Endothelial cell of hepatic sinusoid (primary cell): Measurements from ENCODE around the gene BTAF1.
"Not testable (repeated sequence)": the region's sequence is repeated elsewhere in the genome, so short reads cannot be mapped to it uniquely, and the experiment has no call there.

Experiments
- in situ Hi-C: cut with HindIII; loops from 2 replicates; pipeline ENCODE4 v1.10.0; 2017; ENCODE audit warnings: low sequenced_read_pairs

BTAF1 gene

DNA sequence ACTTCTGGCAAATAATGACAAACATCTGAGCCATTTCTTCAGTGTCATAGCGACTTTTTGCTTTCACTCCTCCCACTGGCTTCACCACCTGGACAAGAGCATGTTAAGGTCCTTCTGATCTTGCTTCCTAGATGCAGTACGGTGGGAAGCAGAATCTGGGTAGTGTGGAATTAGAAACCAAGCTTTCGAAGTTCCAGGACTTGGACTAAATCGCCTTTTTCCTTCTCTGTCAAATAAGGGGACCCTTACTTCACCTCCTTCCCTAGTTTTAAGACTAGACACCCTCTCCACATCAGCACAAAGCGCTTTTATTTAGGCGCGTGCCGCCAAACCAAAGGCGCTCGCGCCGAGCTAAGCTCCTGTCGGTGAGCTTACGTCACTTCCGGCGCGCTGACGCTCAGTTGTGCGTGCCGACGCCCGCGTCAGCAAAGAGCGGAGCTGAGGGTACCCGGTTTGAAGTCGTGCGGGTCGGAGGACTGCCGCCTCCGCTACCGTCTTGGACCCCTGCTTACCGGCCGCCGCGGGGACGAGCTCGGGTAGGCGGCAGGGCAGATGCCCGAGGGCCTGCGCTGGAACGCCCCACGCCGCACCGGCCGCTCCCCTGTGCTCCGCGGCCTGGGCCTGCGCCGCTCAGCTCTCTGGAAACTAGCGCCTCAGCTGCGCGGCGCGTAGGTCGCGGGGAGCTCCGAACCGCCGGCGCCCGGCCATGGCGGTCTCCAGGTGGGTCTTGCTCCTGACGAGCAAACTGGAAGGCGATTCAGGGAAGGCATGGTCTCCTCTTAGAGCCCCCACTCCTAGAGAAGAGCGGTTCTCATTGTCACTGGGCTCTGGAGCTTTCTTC lies at the start of gene BTAF1:
TSS of gene BTAF1 (plus strand) at position 400 of the 841 bp plus-strand sequence. CDS start at position 707, 307 bp downstream.
- in situ Hi-C loops: no loop called here

DNA sequence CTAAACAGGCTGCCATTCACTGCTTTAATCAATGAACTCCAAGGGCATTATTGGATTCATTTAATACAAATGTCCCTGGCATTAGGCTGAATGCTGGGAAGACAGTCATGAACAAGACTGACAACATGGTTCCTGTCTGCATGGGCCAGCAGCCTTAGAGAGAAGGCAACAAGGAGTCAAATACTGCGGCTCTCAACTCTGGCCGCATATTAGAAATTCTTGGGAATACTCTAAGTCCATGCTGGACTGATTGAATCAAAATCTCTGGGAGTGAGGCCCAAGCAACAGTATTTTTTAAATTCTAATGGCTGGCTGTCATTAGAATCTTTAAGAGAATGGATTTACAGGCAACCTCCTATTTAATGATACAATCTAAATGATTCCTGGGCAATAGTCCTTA lies 48.4 kb upstream of the BTAF1 start:
- in situ Hi-C loops: no loop called here

DNA sequence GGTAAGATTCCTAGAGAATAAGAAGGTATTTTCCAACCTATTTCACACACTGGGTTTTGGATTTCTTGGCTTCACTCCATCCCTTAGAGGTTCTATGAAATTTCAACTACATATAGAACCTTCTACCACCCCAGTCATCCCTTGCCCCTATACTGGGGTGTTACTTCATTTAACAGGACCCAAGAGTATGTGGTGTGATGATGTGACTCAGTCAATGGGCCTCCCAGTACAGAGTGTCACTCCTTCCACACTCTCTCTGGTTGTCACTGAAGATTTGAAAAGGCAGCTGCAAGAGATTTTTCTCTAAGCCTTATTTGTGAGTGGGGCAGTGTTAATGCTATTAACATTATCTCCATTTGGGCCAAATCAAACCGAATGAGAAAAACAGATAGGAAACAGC lies 47.8 kb upstream of the BTAF1 start:
- in situ Hi-C loops: no loop called here

DNA sequence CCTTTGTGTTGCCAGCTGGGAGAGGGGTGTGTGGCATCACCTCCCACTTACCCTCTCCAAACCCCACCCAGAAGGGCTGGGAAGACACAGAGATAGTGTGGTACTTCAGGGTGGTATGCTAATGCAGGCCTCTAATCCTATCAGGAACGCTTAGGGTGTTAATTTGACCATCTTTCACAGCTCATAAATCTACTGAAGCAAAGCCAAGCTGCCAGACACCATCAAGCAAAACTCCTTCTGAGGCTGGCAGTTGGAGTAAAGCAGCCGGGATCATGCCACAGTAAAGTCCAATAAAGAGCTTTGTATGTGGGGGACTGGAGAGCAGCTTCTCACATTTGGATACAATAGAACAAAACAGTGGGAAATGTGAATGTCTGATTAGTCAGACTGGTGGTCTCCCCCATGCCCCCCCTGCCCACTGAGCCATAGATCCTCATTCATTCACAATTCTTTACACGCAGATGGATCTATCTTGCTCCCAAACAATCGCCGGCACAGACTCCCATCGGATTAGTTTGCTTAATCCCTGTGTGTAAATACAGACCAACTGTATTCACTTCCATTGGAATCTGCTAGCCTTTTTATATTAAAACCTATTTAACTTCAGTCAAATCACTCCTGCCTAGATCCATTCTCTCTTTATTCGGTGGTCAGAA lies 43.9 kb upstream of the BTAF1 start:
- in situ Hi-C loops: no loop called here

DNA sequence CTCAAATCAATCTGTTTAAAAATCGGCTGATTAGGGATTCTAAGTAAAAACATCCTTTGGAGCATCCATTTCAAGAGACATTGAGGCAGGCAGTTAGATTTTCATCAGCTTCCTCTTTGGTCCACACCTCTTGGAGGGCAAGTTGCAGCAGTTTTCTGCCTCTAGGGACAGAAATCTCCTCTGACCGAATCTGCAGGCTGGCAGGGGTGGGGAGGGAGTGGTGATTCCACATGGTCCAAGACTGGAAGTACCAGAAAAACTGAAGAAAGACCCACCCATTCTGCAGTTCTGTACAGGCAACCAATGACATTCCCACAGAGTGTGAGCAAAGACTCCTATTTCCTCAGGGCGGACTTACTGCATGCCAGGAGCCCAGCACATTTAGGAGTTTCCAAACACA lies 43.3 kb upstream of the BTAF1 start:
- in situ Hi-C loops: no loop called here

DNA sequence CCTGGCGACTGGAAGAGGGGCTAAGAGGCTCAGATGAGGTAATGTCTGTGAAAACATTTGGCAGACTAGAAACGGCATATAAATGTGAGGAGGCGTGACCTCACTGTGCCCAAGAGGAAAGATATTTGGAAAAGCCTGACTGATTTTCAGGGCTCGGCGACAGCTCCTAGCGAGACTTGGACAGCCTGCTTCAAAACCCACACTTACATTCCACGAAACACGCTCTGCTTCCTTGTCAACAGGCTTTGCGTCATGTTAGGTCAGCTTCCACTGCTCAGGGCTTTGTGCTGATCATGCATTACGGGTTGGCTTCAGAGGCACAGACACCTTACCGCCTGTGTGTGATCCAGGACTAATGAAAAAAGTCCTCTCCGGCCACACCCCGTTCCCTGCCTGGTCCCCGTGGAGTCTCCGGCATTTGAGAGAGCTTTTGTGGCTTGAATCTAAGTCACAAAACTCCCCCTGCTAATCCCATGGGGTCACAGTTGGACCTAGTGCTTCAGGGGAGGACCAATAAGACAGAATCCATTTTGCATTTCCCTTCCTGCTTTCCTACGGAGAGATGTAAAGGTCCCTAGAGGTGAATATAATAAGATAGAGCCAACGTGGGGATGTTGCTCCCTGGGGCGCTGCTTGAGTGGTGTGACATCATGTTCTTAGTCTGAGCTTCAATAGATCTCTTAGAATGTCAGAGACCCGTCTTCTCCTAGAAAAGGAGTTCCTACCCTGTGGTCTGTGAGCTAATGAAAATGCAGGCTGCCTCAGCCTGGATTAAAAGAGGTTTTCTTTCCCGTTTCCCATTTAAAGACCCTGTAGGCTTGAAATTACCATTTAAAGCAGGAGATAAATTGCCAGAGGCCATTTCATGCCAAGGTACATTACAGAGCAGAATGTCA lies 39.8 kb upstream of the BTAF1 start:
- in situ Hi-C loops: no loop called here

DNA sequence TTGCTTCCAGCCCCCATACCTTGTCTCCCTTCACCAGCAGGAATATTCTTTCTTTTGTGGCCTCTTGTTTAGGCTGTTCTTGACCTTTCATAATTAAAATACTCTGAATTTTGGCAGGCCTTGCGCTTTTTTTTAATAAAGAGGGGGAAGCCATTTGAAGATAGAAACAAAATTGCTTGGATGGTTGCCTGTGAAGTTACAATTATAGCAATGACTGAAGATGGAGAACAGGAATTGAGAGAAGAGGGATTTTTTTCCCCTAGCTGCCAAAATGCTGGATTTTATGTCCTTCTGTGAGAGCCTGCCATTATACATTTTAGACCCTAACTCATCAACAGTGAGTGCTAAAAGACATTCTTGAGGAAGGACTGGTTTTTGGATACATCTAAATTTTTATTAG lies 39.0 kb upstream of the BTAF1 start:
- in situ Hi-C loops: no loop called here

DNA sequence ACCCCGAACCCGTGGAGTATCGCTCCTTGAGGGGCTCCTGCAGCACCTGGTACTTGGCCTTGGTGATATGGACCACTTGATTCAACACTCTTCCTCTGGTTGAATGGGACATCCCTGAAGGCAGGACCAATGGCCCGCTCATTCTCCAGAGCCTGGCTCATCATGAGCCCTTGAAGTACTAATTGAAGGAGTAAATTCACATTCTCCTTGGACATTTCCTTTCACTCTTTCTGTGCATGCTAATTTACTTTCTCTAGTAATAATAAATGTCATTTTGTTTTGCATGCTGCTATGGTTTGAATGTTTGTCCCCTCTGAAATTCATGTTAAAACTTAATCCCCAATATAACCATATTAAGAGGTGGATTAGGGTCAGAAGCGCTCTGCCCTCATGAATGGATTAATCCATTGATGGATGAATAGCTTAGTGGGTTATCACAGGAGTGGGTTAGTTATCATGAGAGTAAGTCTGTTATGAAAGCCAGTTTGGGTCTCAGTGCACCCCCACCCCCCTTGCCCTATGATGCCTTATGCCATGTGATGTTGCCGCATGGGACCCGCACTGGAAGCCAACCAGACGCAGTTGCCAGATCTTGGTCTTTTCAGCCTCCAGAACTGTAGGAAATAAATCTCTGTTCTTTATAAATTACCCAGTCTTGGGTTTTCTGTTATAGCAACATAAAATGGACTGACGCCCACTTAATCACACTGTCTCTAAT lies 38.0 kb upstream of the BTAF1 start:
- in situ Hi-C loops: no loop called here

DNA sequence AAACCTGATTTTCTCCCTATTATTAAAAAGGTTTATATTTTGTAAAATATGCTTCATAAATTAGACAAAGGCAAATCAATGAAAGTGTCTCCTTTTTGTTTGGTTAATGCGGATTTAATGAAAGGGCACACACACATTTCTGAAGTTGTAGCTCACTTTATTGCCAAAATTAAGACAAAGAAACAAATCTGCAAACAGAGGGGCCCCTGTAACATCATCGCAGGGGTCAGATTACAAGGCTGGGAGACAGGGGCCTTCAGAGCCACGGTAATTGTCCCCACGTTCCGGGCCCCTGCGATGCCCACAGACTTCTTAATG lies 36.7 kb upstream of the BTAF1 start:
- in situ Hi-C loops: no loop called here

DNA sequence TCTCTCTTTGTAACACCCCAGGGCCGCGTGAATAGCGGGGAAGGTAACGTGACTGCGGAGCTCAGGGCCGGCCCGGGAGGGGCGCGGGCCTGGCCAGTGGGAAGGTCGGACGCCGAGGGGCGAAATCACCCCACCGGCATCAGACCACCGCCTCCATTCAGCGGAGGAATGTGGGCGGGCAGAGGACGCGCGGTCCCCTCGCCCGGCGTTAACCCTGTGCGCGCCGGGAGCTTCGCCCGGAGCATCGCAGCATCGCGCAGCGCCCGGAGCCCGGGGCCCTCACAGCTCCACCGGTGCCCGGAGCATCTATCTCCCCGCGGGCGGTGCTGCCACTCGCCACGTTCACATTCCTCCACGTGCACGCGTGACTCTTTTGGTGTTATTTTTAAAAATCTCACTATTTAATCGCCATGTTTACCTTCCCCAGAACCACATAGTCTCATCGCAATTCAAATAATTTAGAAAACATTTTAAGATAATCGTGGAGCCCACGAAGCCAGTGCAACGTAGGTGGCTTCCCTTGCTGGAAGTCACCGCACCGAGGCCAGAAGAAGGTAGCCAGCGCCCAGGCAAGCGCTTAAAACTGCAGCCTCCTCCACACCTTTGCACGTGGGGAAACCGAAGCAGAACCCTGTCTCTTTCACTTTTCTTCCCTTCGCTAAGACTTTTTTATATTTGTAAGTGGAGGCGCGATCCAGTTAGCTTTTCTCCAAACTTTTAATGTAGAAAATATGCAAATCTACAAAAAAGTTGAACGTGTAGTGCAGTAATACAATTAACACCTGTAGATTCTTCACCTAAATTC lies 36.1 kb upstream of the BTAF1 start:
- in situ Hi-C loops: no loop called here

DNA sequence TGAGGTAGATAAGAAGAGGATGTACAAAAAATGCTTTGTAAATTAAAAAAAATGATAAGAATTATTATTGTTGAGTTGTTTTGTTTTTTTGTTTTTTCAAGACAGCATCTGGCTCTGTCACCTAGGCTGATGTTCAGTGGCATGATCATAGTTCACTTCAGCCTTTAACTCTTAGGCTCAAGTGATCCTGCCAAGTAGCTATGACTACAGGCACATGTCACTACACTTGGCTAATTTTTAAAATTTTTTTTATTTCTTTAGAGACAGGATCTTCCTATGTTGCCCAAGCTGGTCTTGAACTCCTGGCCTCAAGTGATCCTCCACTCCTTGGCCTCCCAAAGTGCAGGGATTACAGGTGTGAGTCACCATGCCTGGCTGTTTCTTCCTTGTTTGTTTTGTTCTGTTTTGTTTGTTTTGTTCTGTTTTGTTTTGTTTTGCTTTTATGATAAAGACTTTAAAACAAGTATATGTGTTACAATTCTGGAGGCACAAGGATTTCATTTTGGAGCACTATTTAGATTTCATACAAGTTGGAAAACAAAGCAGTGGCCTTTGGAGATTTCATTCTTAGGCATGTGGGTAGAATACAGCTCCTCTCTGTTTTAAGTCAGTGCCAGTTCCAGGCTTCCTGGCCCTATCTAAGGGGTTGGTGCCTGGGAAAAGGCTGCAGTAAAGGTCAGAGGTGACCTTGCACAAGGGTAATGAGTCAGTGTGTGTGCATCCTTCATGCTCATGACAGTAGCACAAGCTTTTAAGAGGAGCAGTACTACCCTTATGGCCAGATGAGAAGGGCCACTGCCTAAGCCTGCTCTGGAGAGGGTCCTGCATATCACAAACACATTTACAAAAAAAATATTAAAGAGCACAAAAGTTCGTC lies 32.2 kb upstream of the BTAF1 start:
- in situ Hi-C loops: no loop called here

DNA sequence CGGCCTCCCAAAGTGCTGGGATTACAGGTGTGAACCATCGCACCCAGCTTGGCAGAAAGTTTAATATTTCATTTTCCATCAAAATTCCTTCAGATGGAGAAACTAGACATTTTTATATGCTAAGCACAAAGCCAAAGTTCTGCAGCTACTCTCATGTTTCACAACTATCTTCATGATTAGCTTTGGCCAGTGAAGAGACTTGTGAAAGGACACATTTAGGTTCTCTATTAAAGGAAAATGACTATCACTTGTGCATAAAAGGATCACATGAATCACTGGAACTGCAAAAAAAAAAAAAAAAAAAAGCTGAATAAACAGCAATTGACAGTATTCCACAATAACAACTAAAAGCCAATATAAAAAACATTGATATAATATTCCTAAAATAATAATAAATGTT lies 30.5 kb upstream of the BTAF1 start:
- in situ Hi-C loops: no loop called here

DNA sequence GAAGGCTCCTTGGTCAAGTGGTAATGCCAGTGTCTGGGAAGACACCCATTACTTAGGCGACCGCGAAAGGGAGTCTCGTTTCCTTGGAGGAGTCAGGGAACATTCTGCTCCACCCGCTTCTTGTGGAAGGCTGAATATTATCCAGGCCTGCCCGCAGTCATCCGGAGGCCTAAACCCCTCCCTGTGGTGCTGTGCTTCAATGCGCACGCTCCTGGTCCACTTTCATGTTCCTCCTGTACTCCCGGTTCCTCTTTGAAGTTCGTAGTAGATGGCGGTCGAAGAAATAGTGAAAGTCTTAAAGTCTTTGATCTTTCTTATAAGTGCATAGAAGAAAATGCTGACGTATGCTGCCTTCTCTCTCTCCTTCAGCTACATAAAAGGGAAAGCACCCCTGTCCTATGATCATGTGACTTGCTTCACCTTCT lies 29.3 kb upstream of the BTAF1 start:
- in situ Hi-C loops: not testable (repeated sequence)

DNA sequence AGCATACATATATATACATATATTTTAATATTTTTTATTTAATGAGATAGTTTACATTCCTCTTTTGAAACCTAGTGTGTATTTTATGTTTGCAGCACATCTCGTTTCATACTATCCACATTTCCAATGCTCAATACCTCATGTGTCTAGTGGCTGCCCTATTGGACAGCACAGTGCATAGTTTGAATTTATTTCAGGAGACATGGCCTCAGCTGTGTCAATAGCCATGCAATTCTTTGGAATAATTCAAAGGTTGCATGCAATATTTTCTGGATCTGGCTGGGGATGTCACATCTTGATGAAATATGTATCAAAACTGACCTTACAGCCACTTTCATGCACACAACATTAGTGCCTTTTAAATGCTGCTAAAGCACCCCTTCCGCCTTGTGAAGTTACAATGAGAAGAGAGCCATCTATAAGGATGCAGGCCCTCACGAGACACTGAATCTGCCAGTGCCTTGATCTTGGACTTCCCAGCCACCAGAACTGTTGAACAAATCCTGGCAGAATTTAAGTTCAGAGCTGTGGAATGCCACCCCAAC lies 27.3 kb upstream of the BTAF1 start:
- in situ Hi-C loops: no loop called here

DNA sequence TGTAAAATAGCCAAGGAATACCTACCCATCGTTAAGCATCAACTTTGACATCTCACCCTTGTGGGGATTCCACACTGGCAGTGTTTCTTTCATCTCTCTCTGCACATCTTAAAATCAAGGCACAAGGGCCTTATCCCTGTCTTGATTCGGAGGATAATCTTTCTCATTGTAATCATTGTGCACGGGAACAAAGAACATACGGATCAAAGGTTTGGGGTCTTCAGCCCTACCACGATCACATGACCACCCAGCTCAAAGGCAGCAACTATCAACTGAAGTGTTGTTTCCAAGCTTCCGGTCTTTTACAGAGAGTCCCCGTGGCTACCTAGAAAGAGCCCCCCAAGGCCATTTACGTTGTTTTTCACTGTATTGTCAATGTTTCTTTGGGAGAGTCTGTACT lies 26.1 kb upstream of the BTAF1 start:
- in situ Hi-C loops: no loop called here

DNA sequence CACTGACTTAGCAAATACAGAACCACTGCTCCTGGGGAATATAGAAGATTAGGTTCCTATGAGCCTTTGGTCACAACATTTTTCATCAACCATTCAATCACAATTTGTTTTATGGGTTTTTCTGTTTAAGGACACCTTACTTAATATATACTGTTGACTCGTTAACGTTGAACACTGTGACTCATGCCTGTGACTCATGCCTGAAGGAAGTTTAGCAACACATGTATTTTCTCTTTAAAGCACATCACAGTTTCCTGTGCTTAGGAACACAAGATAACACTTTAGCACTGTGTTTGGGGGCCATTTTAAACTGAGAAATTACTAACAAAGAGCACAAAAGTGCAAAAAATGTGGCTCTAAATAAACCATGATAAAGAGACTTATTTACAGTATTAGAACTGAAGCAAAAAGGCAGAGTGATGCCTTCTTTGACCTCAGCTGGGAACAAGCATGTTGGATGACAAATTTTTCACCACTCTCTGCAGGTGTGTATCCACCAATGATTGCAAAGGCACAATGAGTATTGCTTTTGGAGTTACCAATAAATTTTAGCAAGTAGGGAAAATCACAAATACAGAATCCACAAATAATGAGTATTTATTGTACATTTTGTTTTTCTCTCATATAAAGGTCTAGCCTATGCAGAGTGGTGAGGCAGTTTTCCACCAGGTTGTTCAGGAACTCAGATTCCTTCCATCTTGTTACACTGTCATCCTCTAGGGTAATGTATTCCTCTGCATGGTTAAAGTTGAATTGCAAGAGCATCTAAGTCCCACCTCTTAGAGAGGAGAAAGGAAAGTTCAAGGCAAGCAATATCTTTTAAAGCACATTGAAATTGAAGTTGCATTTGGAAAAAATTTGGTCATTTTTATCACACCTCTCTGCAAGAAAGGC lies 21.5 kb upstream of the BTAF1 start:
- in situ Hi-C loops: no loop called here

DNA sequence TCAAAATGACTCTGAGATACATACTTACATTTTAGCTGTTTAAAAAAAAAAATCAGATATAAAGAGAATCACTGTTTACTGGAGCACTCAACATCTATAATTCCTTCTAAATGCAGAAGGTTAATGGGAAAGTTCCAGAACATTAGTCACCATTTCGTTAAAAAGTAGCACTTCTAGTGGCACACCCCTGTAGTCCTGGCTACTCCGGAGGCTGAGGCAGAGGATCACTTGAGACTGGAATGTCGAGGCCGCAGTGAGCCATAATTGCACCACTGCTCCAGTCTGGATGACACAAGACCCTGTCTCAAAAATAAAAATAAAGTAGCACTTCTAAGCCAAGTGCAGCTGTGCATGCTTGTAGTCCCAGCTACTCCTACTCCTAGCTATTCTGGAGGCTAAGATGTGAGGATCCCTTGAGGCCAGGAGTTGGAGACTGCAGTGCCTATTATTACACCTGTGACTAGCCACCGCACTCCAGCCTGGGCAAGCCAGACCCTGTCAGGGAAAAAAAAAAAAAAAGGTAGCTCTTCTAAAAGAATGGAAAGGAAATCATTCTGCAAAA lies 16.5 kb upstream of the BTAF1 start:
- in situ Hi-C loops: no loop called here

DNA sequence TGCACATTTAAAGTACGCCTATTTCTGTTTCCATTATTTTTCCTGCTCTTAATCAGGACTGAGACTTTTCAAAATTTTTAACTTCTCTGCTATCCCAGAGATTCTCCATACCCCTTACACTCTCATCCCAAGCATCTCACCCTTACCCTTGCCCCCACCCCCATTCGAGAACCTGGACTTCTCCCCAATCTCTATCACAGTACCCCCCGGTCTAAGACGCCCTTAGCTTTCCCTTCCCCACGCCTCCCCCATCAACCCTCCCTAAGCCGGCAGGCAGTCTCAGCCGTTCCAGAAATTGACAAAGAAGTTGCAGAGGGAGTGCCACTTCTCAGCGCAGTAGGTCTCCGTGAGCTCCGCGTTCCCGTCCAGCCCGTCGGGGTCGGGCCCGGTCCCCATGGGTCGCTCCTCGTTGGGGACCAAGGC lies 15.6 kb upstream of the BTAF1 start:
- in situ Hi-C loops: no loop called here
